ENCODE data around the gene SH3TC1.

DNA sequence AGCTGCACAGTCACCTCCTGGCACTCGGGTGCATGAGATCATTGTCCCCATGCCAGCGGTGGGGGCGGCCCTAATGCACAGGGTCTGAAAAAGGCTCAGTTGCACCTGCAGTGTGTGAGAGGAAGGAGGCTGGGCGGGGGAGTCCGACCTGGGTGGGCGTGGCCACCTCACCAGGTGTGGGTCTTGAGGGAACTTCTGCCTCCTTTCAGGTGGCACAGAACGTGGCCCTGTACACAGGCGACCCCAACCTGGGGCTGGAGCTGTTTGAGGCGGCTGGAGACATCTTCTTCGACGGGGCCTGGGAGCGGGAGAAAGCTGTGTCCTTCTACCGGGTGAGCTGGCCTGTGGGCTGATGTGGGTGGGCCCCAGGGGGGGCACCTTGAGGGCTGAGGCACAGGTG lies 36.1 kb downstream of the SH3TC1 start:
- TF ChIP-seq, protein P1, sequence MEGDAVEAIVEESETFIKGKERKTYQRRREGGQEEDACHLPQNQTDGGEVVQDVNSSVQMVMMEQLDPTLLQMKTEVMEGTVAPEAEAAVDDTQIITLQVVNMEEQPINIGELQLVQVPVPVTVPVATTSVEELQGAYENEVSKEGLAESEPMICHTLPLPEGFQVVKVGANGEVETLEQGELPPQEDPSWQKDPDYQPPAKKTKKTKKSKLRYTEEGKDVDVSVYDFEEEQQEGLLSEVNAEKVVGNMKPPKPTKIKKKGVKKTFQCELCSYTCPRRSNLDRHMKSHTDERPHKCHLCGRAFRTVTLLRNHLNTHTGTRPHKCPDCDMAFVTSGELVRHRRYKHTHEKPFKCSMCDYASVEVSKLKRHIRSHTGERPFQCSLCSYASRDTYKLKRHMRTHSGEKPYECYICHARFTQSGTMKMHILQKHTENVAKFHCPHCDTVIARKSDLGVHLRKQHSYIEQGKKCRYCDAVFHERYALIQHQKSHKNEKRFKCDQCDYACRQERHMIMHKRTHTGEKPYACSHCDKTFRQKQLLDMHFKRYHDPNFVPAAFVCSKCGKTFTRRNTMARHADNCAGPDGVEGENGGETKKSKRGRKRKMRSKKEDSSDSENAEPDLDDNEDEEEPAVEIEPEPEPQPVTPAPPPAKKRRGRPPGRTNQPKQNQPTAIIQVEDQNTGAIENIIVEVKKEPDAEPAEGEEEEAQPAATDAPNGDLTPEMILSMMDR (IDR thresholded peaks at IDR 0.05): no peak
- TF ChIP-seq POLR2A (IDR thresholded peaks at IDR 0.05): no peak

Data from adrenal gland (tissue), 5 donors.